Stimulated activated CD8-positive, alpha-beta memory T cell treated with anti-CD3 and anti-CD28 coated beads, Interleukin-2, amount 100 ng/mL, for 48 hours (primary cell): ENCODE results near the gene MDM1.

Source experiments
- DNase-seq, 2 donors: peaks; one replicate each; pipeline ENCODE4 v3.0.0-alpha.2; 2020; ENCODE audit warnings: low read depth in 2 of 2

The MDM1 gene

GRCh38 chr12:68272732-68273131, 59.4 kb downstream of the MDM1 start:
- DNase-seq, result no peak

GRCh38 chr12:68271346-68271745, 60.8 kb downstream of the MDM1 start:
- DNase-seq, result no peak

- DNase-seq, result no peak
These were observed 61.8 kb downstream of the MDM1 start for GRCh38 chr12:68270358-68270757.

- no peak for DNase-seq
These were observed 62.4 kb downstream of the MDM1 start for GRCh38 chr12:68269779-68270178.

GRCh38 chr12:68268967-68269366, 63.2 kb downstream of the MDM1 start:
- DNase-seq, result no peak

- DNase-seq, result no peak
These were observed 64.2 kb downstream of the MDM1 start for GRCh38 chr12:68267892-68268396.

GRCh38 chr12:68264857-68265256, 67.3 kb downstream of the MDM1 start:
- no peak for DNase-seq

GRCh38 chr12:68264158-68264855, 67.9 kb downstream of the MDM1 start:
- DNase-seq, result no peak

- no peak for DNase-seq
These were observed 68.8 kb downstream of the MDM1 start for GRCh38 chr12:68263366-68263765.

- DNase-seq, result no peak
These were observed 70.3 kb downstream of the MDM1 start for GRCh38 chr12:68261896-68262295.

- no peak for DNase-seq
These were observed 72.0 kb downstream of the MDM1 start for GRCh38 chr12:68260153-68260552.

GRCh38 chr12:68259318-68259940, 72.7 kb downstream of the MDM1 start:
- DNase-seq, result peak in 1 of 2 donors; percentile 46

GRCh38 chr12:68253504-68253903, 78.7 kb downstream of the MDM1 start, which contains the start of gene IL22:
Gene IL22 (minus strand): TSS chr12:68253604. CDS start chr12:68253448, 156 bp downstream.
- no peak for DNase-seq

GRCh38 chr12:68252077-68252476, 80.1 kb downstream of the MDM1 start:
- no peak for DNase-seq

GRCh38 chr12:68250454-68250853, 81.7 kb downstream of the MDM1 start:
- DNase-seq, result no peak

GRCh38 chr12:68247785-68248184, 84.4 kb downstream of the MDM1 start:
- DNase-seq, result no peak

- DNase-seq, result no peak
These were observed 85.8 kb downstream of the MDM1 start for GRCh38 chr12:68246350-68246749.

- DNase-seq, result no peak
These were observed 86.8 kb downstream of the MDM1 start for GRCh38 chr12:68245180-68246021.
